DND-41 (cell line): ENCODE data around the gene HDAC7.

Experiments
- ATAC-seq: fragments of 200-7000 bp; cut with Tn5 transposase; 3 replicates; pipeline ENCODE4 v1.9.1; 2021; ENCODE audit warnings: low read depth; ENCODE audit not compliant: insufficient read depth
- DNase-seq: peaks from one replicate; pipeline ENCODE4 v3.0.0-alpha.2; 2020
- H2AFZ ChIP-seq: 2 replicates; pipeline ENCODE4 v1.6.0; 2012; ENCODE audit warnings: low read depth, low read length
- H3K27ac ChIP-seq: 2 replicates; pipeline ENCODE4 v1.5.1; 2012; ENCODE audit warnings: low read length, inconsistent platforms
- H3K27me3 ChIP-seq: fragments of 200-600 bp; sonication (generic); 2 replicates; pipeline ENCODE4 v1.6.0; 2012; ENCODE audit warnings: low read length, mild to moderate bottlenecking, inconsistent platforms; ENCODE audit not compliant: insufficient read depth, poor library complexity
- H3K36me3 ChIP-seq: 2 replicates; pipeline ENCODE4 v1.5.1; 2012; ENCODE audit warnings: low read length, inconsistent platforms; ENCODE audit not compliant: insufficient read depth
- H3K4me1 ChIP-seq: 2 replicates; pipeline ENCODE4 v1.5.1; 2012; ENCODE audit warnings: mild to moderate bottlenecking, low read length; ENCODE audit not compliant: insufficient read depth
- H3K4me2 ChIP-seq: 2 replicates; pipeline ENCODE4 v1.6.0; 2012; ENCODE audit warnings: mild to moderate bottlenecking, moderate library complexity, low read length, inconsistent platforms; ENCODE audit not compliant: insufficient read depth
- H3K4me3 ChIP-seq, 2 experiments: fragments of 200-600 bp in 1 of 2; shearing (Covaris generic) in 1 of 2; 2 replicates each; pipeline ENCODE4 v1.5.1; 2012 to 2016; ENCODE audit warnings: inconsistent platforms in 2 of 2, low read length in 2 of 2, mild to moderate bottlenecking in 2 of 2, low read depth in 1 of 2, moderate library complexity in 1 of 2
- H3K79me2 ChIP-seq: 2 replicates; pipeline ENCODE4 v1.6.0; 2012; ENCODE audit warnings: low read length, inconsistent platforms; ENCODE audit not compliant: insufficient read depth
- H3K9ac ChIP-seq: 2 replicates; pipeline ENCODE4 v1.6.0; 2012; ENCODE audit warnings: low read depth, mild to moderate bottlenecking, inconsistent platforms, low read length, moderate library complexity
- H3K9me3 ChIP-seq: 2 replicates; pipeline ENCODE4 v1.5.1; 2012; ENCODE audit warnings: low read length, moderate library complexity, mild to moderate bottlenecking, inconsistent platforms; ENCODE audit not compliant: insufficient read depth, severe bottlenecking
- H4K20me1 ChIP-seq: 2 replicates; pipeline ENCODE4 v1.6.0; 2012; ENCODE audit warnings: low read length; ENCODE audit not compliant: insufficient read depth
- CTCF ChIP-seq: IDR thresholded peaks from 2 replicates; pipeline ENCODE4 v1.5.1; 2012; ENCODE audit warnings: borderline replicate concordance, low read length, moderate library complexity, mild to moderate bottlenecking; ENCODE audit not compliant: poor library complexity, severe bottlenecking; ENCODE audit errors: extremely low read depth
- EZH2 ChIP-seq: IDR thresholded peaks from 3 replicates; pipeline ENCODE4 v1.6.1; 2012; ENCODE audit warnings: borderline replicate concordance, low read depth, mild to moderate bottlenecking, moderate library complexity, low read length, inconsistent platforms; ENCODE audit not compliant: severe bottlenecking

The HDAC7 gene

GRCh38 chr12:47783821-47784819 is 35.6 kb downstream of the HDAC7 start:
- Histone ChIP-seq H3K4me2 (no peak overlapping the region), H4K20me1 (no peaks in the 10 kb centered on the region; the same call in 1 of the 2 replicates), H3K27me3 (no peaks in the 10 kb centered on the region), H3K79me2 (no peaks in the 10 kb centered on the region), H3K4me1 (no peaks in the 10 kb centered on the region), H3K9me3 (no peaks in the 10 kb centered on the region), H3K9ac (no peak overlapping the region), H3K36me3 (peaks cover 24% of the 10 kb centered on the region), H3K27ac (no peak overlapping the region), H2AFZ (no peak overlapping the region), H3K4me3 (no peak overlapping the region)
- TF ChIP-seq CTCF (no peak), EZH2 (no peak)
- ATAC-seq (no peak), DNase-seq (no peak)

- no peak for TF ChIP-seq EZH2
- no peak for TF ChIP-seq CTCF
Observed at GRCh38 chr12:47783024-47783755, 36.5 kb downstream of the HDAC7 start.

GRCh38 chr12:47782372-47782770 is 37.3 kb downstream of the HDAC7 start:
- no peak overlapping the region for H3K9ac ChIP-seq

More at GRCh38 chr12:47783024-47783755, 36.5 kb downstream of the HDAC7 start:
- ATAC-seq (no peak), DNase-seq (no peak)
- Histone ChIP-seq H3K4me1 (no peaks in the 10 kb centered on the region), H3K36me3 (peaks cover 22% of the 10 kb centered on the region), H3K79me2 (no peaks in the 10 kb centered on the region), H4K20me1 (no peaks in the 10 kb centered on the region; the same call in 1 of the 2 replicates), H3K9me3 (no peaks in the 10 kb centered on the region), H3K27me3 (no peaks in the 10 kb centered on the region), H3K9ac (no peak overlapping the region), H3K4me3 (no peak overlapping the region), H3K27ac (no peak overlapping the region), H3K4me2 (no peak overlapping the region), H2AFZ (no peak overlapping the region)

More at GRCh38 chr12:47782372-47782770, 37.3 kb downstream of the HDAC7 start:
- peaks cover 14% of the 10 kb centered on the region for H3K36me3 ChIP-seq
- H3K27ac ChIP-seq: no peak overlapping the region
- no peak for ATAC-seq
- H3K9me3 ChIP-seq: no peaks in the 10 kb centered on the region
- no peak overlapping the region for H2AFZ ChIP-seq
- no peaks in the 10 kb centered on the region for H3K27me3 ChIP-seq
- DNase-seq: no peak
- H3K4me1 ChIP-seq: no peaks in the 10 kb centered on the region
- TF ChIP-seq CTCF: no peak
- H3K4me3 ChIP-seq: no peak overlapping the region
- H4K20me1 ChIP-seq: no peaks in the 10 kb centered on the region; the same call in 1 of the 2 replicates
- no peaks in the 10 kb centered on the region for H3K79me2 ChIP-seq
- H3K4me2 ChIP-seq: no peak overlapping the region
